HepG2 (cell line): ENCODE results near the gene MAN2B2. TPM values are rescaled to one million over a fixed set of nuclear protein-coding genes. Genes with fewer than 3 reads are reported as not detected.

Source experiments
- FOXA3 ChIP-seq: IDR thresholded peaks from 2 replicates; pipeline ENCODE4 v1.6.1; 2016; ENCODE audit warnings: missing genetic modification reagents, missing compliant biosample characterization
- HNRNPK ChIP-seq: fragments of 200-400 bp; formaldehyde crosslinking; IDR thresholded peaks from 2 replicates; pipeline ENCODE4 v1.6.1; 2018; ENCODE audit warnings: low read length, low read depth, moderate library complexity, mild to moderate bottlenecking; ENCODE audit not compliant: poor library complexity, severe bottlenecking
- HNRNPLL ChIP-seq: fragments of 200-400 bp; formaldehyde crosslinking; IDR thresholded peaks from 2 replicates; pipeline ENCODE4 v1.6.1; 2017; ENCODE audit warnings: mild to moderate bottlenecking, low read depth, low read length; ENCODE audit not compliant: poor library complexity, severe bottlenecking
- NRL ChIP-seq: sonication (generic); formaldehyde crosslinking; IDR thresholded peaks from 2 replicates; pipeline ENCODE4 v1.5.0; 2020; ENCODE audit warnings: missing genetic modification reagents, mild to moderate bottlenecking, moderate library complexity, borderline replicate concordance
- ONECUT2 ChIP-seq: sonication (generic); formaldehyde crosslinking; IDR thresholded peaks from 2 replicates; pipeline ENCODE4 v1.4.0; 2020; ENCODE audit warnings: missing genetic modification reagents
- RBAK ChIP-seq: sonication (generic); formaldehyde crosslinking; IDR thresholded peaks from 2 replicates; pipeline ENCODE4 v1.5.1; 2020; ENCODE audit warnings: mild to moderate bottlenecking, missing genetic modification reagents
- RELA ChIP-seq: sonication (generic); formaldehyde crosslinking; IDR thresholded peaks from 2 replicates; pipeline ENCODE4 v1.4.0; 2020; ENCODE audit warnings: missing genetic modification reagents
- SMAD3 ChIP-seq: sonication (generic); formaldehyde crosslinking; IDR thresholded peaks from 2 replicates; pipeline ENCODE4 v1.4.0; 2020; ENCODE audit warnings: missing genetic modification reagents
- SNAPC2 ChIP-seq: sonication (generic); formaldehyde crosslinking; IDR thresholded peaks from 2 replicates; pipeline ENCODE4 v1.8.1; 2022; ENCODE audit warnings: mild to moderate bottlenecking, missing genetic modification reagents
- SRSF4 ChIP-seq: fragments of 200-400 bp; formaldehyde crosslinking; IDR thresholded peaks from one replicate; pipeline ENCODE4 v1.6.1; 2018; ENCODE audit warnings: mild to moderate bottlenecking, low read depth, low read length, moderate library complexity; ENCODE audit not compliant: poor library complexity, severe bottlenecking
- YEATS4 ChIP-seq: sonication (generic); formaldehyde crosslinking; IDR thresholded peaks from 2 replicates; pipeline ENCODE4 v1.4.0; 2020; ENCODE audit warnings: missing genetic modification reagents, borderline replicate concordance
- YY1 ChIP-seq: IDR thresholded peaks from 2 replicates; pipeline ENCODE4 v1.6.1; 2011; ENCODE audit warnings: low read length, low read depth, moderate library complexity, mild to moderate bottlenecking; ENCODE audit not compliant: insufficient read depth, insufficient replicate concordance
- ZMYM3 ChIP-seq: sonication (generic); formaldehyde crosslinking; IDR thresholded peaks from 2 replicates; pipeline ENCODE4 v1.5.1; 2020; ENCODE audit warnings: mild to moderate bottlenecking, missing genetic modification reagents
- ZNF205 ChIP-seq: IDR thresholded peaks from 2 replicates; pipeline ENCODE4 v1.6.1; 2018; ENCODE audit warnings: missing biosample characterization, missing genetic modification reagents
- ZNF292 ChIP-seq: sonication (generic); formaldehyde crosslinking; IDR thresholded peaks from 2 replicates; pipeline ENCODE4 v1.8.1; 2022; ENCODE audit warnings: mild to moderate bottlenecking, low read depth, missing genetic modification reagents, borderline replicate concordance
- ZNF382 ChIP-seq: sonication (generic); formaldehyde crosslinking; IDR thresholded peaks from 2 replicates; pipeline ENCODE4 v1.5.0; 2020; ENCODE audit warnings: missing genetic modification reagents, mild to moderate bottlenecking, borderline replicate concordance
- polyA plus RNA-seq, 8 experiments: library from polyadenylated mRNA; depleted of rRNA in 3 of 8; stranded (reverse) in 7 of 8; unstranded in 1 of 8; fragments of >200 nt; fragmentation: Illumina TruSeq in 4 of 8; extraction: Trizol in 4 of 8; gene quantifications; 2 replicates each; pipeline versions ENCODE4 v1.2.1 to v1.2.3, GENCODE V29; 2011 to 2016; ENCODE audit warnings: low read depth in 4 of 8, missing spikeins in 1 of 8, mixed read lengths in 1 of 8; ENCODE audit not compliant: insufficient read depth in 1 of 8
- total RNA-seq, 5 experiments: library from RNA; depleted of rRNA; stranded (reverse); fragments of >200 nt; fragmentation: Illumina TruSeq; extraction: Trizol; gene quantifications; 2 replicates each; pipeline ENCODE4 v1.2.3, GENCODE V29; 2016; ENCODE audit warnings: low read depth in 1 of 5
- TF ChIP-seq, protein P1 (sequence below): sonication (generic); IDR thresholded peaks from 2 replicates; pipeline ENCODE4 v1.6.1; 2016; ENCODE audit warnings: low read depth, borderline replicate concordance
- TF ChIP-seq, protein P2 (sequence below): sonication (generic); formaldehyde crosslinking; IDR thresholded peaks from 2 replicates; pipeline ENCODE4 v1.5.0; 2020; ENCODE audit warnings: mild to moderate bottlenecking, missing genetic modification reagents, borderline replicate concordance
- TF ChIP-seq, protein P3 (sequence below): sonication (generic); formaldehyde crosslinking; IDR thresholded peaks from 2 replicates; pipeline ENCODE4 v1.8.1; 2023; ENCODE audit warnings: mild to moderate bottlenecking, missing genetic modification reagents

MAN2B2 gene
- total and polyA plus RNA-seq, 2 of the 13 experiments (the other 11 are each of a cell fraction or from before 2014, with no cell fraction given), result 4.8 to 5.4 TPM

DNA sequence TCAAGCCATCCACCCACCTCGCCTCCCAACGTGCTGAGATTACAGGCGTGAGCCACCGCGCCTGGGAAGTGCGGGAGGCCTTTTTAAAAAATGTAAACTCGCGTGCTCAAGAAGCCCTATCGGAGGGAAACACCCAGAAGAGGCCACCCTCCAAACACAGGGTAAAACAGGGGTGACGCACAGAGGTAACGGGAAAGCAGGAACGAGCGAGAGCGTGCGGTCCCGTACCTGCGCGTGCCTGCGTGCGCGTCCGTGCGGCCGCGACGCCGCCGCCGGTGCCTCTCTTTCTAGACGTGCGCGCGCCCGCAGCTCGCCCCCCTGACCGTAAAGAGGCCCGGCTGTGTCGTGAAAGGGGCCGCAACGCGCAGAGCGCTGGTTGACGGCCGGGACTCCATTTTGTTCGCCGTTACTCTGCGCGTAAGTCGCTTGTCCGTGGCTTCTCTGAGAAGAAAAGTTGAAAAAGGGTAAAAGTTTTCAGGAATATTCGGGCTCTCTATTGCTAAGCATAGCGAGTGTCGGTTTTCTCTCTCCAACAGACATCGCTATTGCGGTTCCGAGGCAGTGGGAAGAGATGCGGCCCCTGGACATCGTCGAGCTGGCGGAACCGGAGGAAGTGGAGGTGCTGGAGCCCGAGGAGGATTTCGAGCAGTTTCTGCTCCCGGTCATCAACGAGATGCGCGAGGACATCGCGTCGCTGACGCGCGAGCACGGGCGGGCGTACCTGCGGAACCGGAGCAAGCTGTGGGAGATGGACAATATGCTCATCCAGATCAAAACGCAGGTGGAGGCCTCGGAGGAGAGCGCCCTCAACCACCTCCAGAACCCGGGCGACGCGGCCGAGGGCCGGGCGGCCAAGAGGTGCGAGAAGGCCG is 65.5 kb downstream of the MAN2B2 start, which contains the start of gene MRFAP1 (continued):
- TF ChIP-seq FOXA3 (CRISPR knock-in tag) (peak; percentile 47; the same call in 1 of the 2 replicates), RBAK (CRISPR knock-in tag) (no peak), ZNF292 (no peak), HNRNPLL (peak; percentile 84), ONECUT2 (CRISPR knock-in tag) (no peak), YEATS4 (CRISPR knock-in tag) (peak; percentile 75), ZNF382 (CRISPR knock-in tag) (no peak), ZNF205 (CRISPR knock-in tag) (peak; percentile 17; the same call in 1 of the 2 replicates), SNAPC2 (no peak), NRL (CRISPR knock-in tag) (peak; percentile 77; the same call in 1 of the 2 replicates), SMAD3 (CRISPR knock-in tag) (no peak; the same call in 1 of the 2 replicates), HNRNPK (no peak), RELA (CRISPR knock-in tag) (no peak), ZMYM3 (CRISPR knock-in tag) (0 out of 2 replicates have a peak, but pooled peaks have one; percentile 39), SRSF4 (no peak), YY1 (peak; percentile 95)
- TF ChIP-seq, protein P1, sequence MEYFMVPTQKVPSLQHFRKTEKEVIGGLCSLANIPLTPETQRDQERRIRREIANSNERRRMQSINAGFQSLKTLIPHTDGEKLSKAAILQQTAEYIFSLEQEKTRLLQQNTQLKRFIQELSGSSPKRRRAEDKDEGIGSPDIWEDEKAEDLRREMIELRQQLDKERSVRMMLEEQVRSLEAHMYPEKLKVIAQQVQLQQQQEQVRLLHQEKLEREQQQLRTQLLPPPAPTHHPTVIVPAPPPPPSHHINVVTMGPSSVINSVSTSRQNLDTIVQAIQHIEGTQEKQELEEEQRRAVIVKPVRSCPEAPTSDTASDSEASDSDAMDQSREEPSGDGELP, result no peak
- TF ChIP-seq, protein P2, sequence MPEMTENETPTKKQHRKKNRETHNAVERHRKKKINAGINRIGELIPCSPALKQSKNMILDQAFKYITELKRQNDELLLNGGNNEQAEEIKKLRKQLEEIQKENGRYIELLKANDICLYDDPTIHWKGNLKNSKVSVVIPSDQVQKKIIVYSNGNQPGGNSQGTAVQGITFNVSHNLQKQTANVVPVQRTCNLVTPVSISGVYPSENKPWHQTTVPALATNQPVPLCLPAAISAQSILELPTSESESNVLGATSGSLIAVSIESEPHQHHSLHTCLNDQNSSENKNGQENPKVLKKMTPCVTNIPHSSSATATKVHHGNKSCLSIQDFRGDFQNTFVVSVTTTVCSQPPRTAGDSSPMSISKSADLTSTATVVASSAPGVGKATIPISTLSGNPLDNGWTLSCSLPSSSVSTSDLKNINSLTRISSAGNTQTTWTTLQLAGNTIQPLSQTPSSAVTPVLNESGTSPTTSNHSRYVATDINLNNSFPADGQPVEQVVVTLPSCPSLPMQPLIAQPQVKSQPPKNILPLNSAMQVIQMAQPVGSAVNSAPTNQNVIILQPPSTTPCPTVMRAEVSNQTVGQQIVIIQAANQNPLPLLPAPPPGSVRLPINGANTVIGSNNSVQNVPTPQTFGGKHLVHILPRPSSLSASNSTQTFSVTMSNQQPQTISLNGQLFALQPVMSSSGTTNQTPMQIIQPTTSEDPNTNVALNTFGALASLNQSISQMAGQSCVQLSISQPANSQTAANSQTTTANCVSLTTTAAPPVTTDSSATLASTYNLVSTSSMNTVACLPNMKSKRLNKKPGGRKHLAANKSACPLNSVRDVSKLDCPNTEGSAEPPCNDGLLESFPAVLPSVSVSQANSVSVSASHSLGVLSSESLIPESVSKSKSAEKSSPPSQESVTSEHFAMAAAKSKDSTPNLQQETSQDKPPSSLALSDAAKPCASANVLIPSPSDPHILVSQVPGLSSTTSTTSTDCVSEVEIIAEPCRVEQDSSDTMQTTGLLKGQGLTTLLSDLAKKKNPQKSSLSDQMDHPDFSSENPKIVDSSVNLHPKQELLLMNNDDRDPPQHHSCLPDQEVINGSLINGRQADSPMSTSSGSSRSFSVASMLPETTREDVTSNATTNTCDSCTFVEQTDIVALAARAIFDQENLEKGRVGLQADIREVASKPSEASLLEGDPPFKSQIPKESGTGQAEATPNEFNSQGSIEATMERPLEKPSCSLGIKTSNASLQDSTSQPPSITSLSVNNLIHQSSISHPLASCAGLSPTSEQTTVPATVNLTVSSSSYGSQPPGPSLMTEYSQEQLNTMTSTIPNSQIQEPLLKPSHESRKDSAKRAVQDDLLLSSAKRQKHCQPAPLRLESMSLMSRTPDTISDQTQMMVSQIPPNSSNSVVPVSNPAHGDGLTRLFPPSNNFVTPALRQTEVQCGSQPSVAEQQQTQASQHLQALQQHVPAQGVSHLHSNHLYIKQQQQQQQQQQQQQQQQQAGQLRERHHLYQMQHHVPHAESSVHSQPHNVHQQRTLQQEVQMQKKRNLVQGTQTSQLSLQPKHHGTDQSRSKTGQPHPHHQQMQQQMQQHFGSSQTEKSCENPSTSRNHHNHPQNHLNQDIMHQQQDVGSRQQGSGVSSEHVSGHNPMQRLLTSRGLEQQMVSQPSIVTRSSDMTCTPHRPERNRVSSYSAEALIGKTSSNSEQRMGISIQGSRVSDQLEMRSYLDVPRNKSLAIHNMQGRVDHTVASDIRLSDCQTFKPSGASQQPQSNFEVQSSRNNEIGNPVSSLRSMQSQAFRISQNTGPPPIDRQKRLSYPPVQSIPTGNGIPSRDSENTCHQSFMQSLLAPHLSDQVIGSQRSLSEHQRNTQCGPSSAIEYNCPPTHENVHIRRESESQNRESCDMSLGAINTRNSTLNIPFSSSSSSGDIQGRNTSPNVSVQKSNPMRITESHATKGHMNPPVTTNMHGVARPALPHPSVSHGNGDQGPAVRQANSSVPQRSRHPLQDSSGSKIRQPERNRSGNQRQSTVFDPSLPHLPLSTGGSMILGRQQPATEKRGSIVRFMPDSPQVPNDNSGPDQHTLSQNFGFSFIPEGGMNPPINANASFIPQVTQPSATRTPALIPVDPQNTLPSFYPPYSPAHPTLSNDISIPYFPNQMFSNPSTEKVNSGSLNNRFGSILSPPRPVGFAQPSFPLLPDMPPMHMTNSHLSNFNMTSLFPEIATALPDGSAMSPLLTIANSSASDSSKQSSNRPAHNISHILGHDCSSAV (CRISPR knock-in tag), result no peak
- TF ChIP-seq, protein P3, sequence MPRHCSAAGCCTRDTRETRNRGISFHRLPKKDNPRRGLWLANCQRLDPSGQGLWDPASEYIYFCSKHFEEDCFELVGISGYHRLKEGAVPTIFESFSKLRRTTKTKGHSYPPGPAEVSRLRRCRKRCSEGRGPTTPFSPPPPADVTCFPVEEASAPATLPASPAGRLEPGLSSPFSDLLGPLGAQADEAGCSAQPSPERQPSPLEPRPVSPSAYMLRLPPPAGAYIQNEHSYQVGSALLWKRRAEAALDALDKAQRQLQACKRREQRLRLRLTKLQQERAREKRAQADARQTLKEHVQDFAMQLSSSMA (CRISPR knock-in tag), result no peak
